Neural progenitor cell (in vitro differentiated cells): ENCODE measurements around the gene NCOA3. TPM values are rescaled to one million over a fixed set of nuclear protein-coding genes. Genes with fewer than 3 reads are reported as not detected.

Experiments
- DNase-seq: peaks from one replicate; pipeline ENCODE4 v3.0.0-alpha.2; 2016; ENCODE audit warnings: low spot score
- H2AFZ ChIP-seq: fragments of 200-600 bp; sonication (generic); replicated peaks from 2 replicates; pipeline ENCODE4 v1.6.1; 2016; ENCODE audit warnings: antibody characterized with exemption
- H3F3A ChIP-seq: fragments of 200-600 bp; sonication (generic); 2 replicates; pipeline ENCODE4 v1.6.1; 2016; ENCODE audit warnings: antibody characterized with exemption, low read depth
- H3K27ac ChIP-seq: fragments of 200-600 bp; sonication (generic); 2 replicates; pipeline ENCODE4 v1.5.1; 2016; ENCODE audit warnings: mild to moderate bottlenecking
- H3K27me3 ChIP-seq: fragments of 200-600 bp; sonication (generic); 2 replicates; pipeline ENCODE4 v1.6.1; 2016; ENCODE audit warnings: mild to moderate bottlenecking, moderate library complexity
- H3K36me3 ChIP-seq: fragments of 200-600 bp; sonication (generic); 2 replicates; pipeline ENCODE4 v1.5.1; 2016
- H3K4me1 ChIP-seq: fragments of 200-600 bp; sonication (generic); 2 replicates; pipeline ENCODE4 v1.6.1; 2016; ENCODE audit warnings: mixed run types
- H3K4me2 ChIP-seq: fragments of 200-600 bp; sonication (generic); 2 replicates; pipeline ENCODE4 v1.6.1; 2016
- H3K4me3 ChIP-seq: fragments of 200-600 bp; sonication (generic); 2 replicates; pipeline ENCODE4 v1.5.1; 2016
- H3K79me2 ChIP-seq: fragments of 200-600 bp; sonication (generic); 2 replicates; pipeline ENCODE4 v1.6.1; 2016; ENCODE audit warnings: low read depth
- H3K9ac ChIP-seq: fragments of 200-600 bp; sonication (generic); 2 replicates; pipeline ENCODE4 v1.6.1; 2016
- H3K9me3 ChIP-seq: fragments of 200-600 bp; sonication (generic); 2 replicates; pipeline ENCODE4 v1.5.1; 2016; ENCODE audit warnings: low read depth
- H4K20me1 ChIP-seq: fragments of 200-600 bp; sonication (generic); 2 replicates; pipeline ENCODE4 v1.6.1; 2016; ENCODE audit warnings: low read depth
- H3K27ac Mint-ChIP-seq: 3 replicates; pipeline ENCODE4 v1.8.0; 2021; ENCODE audit warnings: mixed read lengths
- H3K27me3 Mint-ChIP-seq: 2 replicates; pipeline ENCODE4 v1.8.0; 2022; ENCODE audit warnings: low read depth, mild to moderate bottlenecking, inconsistent platforms, moderate library complexity, mixed read lengths; ENCODE audit not compliant: insufficient read depth
- H3K36me3 Mint-ChIP-seq: 3 replicates; pipeline ENCODE4 v1.8.0; 2021; ENCODE audit warnings: mixed read lengths
- H3K4me1 Mint-ChIP-seq: 3 replicates; pipeline ENCODE4 v1.8.0; 2021; ENCODE audit warnings: mixed read lengths
- H3K4me3 Mint-ChIP-seq: 3 replicates; pipeline ENCODE4 v1.8.0; 2021; ENCODE audit warnings: mild to moderate bottlenecking, moderate library complexity, mixed read lengths
- H3K9me3 Mint-ChIP-seq: 3 replicates; pipeline ENCODE4 v1.8.0; 2020; ENCODE audit warnings: mixed read lengths
- CTCF ChIP-seq: fragments of 200-600 bp; sonication (generic); IDR thresholded peaks from 2 replicates; pipeline ENCODE4 v1.5.1; 2017; ENCODE audit warnings: antibody characterized with exemption, mild to moderate bottlenecking
- EZH2 ChIP-seq: fragments of 200-600 bp; sonication (generic); IDR thresholded peaks from 2 replicates; pipeline ENCODE4 v1.6.1; 2017; ENCODE audit warnings: antibody characterized with exemption, mild to moderate bottlenecking, moderate library complexity
- EZH2phosphoT487 ChIP-seq: fragments of 200-600 bp; sonication (generic); IDR thresholded peaks from 2 replicates; pipeline ENCODE4 v1.6.1; 2017; ENCODE audit warnings: antibody characterized with exemption
- total RNA-seq: library from RNA; depleted of rRNA; stranded (reverse); fragments of >200 nt; gene quantifications from 2 replicates; pipeline ENCODE4 v1.2.3, GENCODE V29; 2015; ENCODE audit warnings: low replicate concordance

Gene NCOA3
- total RNA-seq, 1 donor from 2014 or later, result 64.5 TPM

GRCh38 chr20:47479506-47479905, 22.2 kb upstream of the NCOA3 start:
- TF ChIP-seq EZH2phosphoT487 (no peak), EZH2 (no peak), CTCF (no peak)
- H3K27ac Mint-ChIP-seq, result no peak overlapping the region
- Histone ChIP-seq H3F3A (no peaks in the 10 kb centered on the region), H3K4me3 (no peak overlapping the region), H3K4me2 (no peak overlapping the region), H3K9me3 (no peaks in the 10 kb centered on the region), H4K20me1 (no peaks in the 10 kb centered on the region), H2AFZ (no peak overlapping the region), H3K9ac (no peak overlapping the region), H3K27ac (no peak overlapping the region), H3K4me1 (peaks cover 5% of the 10 kb centered on the region), H3K79me2 (no peaks in the 10 kb centered on the region), H3K27me3 (no peaks in the 10 kb centered on the region), H3K36me3 (no peaks in the 10 kb centered on the region)
- H3K27me3 Mint-ChIP-seq, result peaks cover 3% of the 10 kb centered on the region
- no peak overlapping the region for H3K4me3 Mint-ChIP-seq
- no peaks in the 10 kb centered on the region for H3K9me3 Mint-ChIP-seq
- DNase-seq, result no peak
- no peaks in the 10 kb centered on the region for H3K4me1 Mint-ChIP-seq
- H3K36me3 Mint-ChIP-seq, result no peaks in the 10 kb centered on the region

GRCh38 chr20:47480239-47480638, 21.4 kb upstream of the NCOA3 start:
- Histone ChIP-seq H3K4me2 (no peak overlapping the region), H3K36me3 (no peaks in the 10 kb centered on the region), H4K20me1 (no peaks in the 10 kb centered on the region), H3K9ac (no peak overlapping the region), H3K4me3 (no peak overlapping the region), H3K9me3 (no peaks in the 10 kb centered on the region), H2AFZ (no peak overlapping the region), H3K4me1 (peaks cover 5% of the 10 kb centered on the region), H3K27me3 (no peaks in the 10 kb centered on the region), H3K27ac (no peak overlapping the region), H3F3A (no peaks in the 10 kb centered on the region), H3K79me2 (no peaks in the 10 kb centered on the region)
- Mint-ChIP-seq H3K4me3 (no peak overlapping the region), H3K9me3 (no peaks in the 10 kb centered on the region), H3K27ac (no peak overlapping the region), H3K4me1 (no peaks in the 10 kb centered on the region), H3K27me3 (peaks cover 2% of the 10 kb centered on the region), H3K36me3 (no peaks in the 10 kb centered on the region)
- TF ChIP-seq EZH2 (no peak), CTCF (no peak)
- no peak for DNase-seq

- Mint-ChIP-seq H3K4me1 (no peaks in the 10 kb centered on the region), H3K27me3 (peaks cover 2% of the 10 kb centered on the region), H3K4me3 (no peak overlapping the region), H3K9me3 (no peaks in the 10 kb centered on the region), H3K27ac (no peak overlapping the region), H3K36me3 (no peaks in the 10 kb centered on the region)
- H3K36me3 ChIP-seq, result no peaks in the 10 kb centered on the region
- no peaks in the 10 kb centered on the region for H3K27me3 ChIP-seq
- H3K9ac ChIP-seq, result no peak overlapping the region
- H3K4me1 ChIP-seq, result peaks cover 5% of the 10 kb centered on the region
- no peaks in the 10 kb centered on the region for H3K9me3 ChIP-seq
- no peak overlapping the region for H3K4me3 ChIP-seq
- DNase-seq, result no peak
- H3F3A ChIP-seq, result no peaks in the 10 kb centered on the region
- H4K20me1 ChIP-seq, result no peaks in the 10 kb centered on the region
- H3K79me2 ChIP-seq, result no peaks in the 10 kb centered on the region
- H3K27ac ChIP-seq, result no peak overlapping the region
- H2AFZ ChIP-seq, result no peak overlapping the region
- H3K4me2 ChIP-seq, result no peak overlapping the region
- no peak for TF ChIP-seq EZH2
- no peak for TF ChIP-seq EZH2phosphoT487
- TF ChIP-seq CTCF, result no peak
Measured at GRCh38 chr20:47480705-47481104, 21.0 kb upstream of the NCOA3 start.
